GM08714 (cell line): Measurements from ENCODE around the gene HDHD5.

Experiments used
- H3K4me3 ChIP-seq: fragments of 200-500 bp; sonication (Bioruptor generic); 2 replicates; pipeline ENCODE4 v1.5.1; 2014; ENCODE audit warnings: mild to moderate bottlenecking, low read length, inconsistent platforms
- ZNF274 ChIP-seq: IDR thresholded peaks from 2 replicates; pipeline ENCODE4 v1.6.1; 2012; ENCODE audit warnings: mild to moderate bottlenecking, low read depth, low read length

Gene HDHD5

GRCh38 chr22:17140826-17141766, 18.0 kb downstream of the HDHD5 start:
- H3K4me3 ChIP-seq, result no peak overlapping the region
- no peak for TF ChIP-seq ZNF274

GRCh38 chr22:17140022-17140421, 19.1 kb downstream of the HDHD5 start:
- no peak overlapping the region for H3K4me3 ChIP-seq
- TF ChIP-seq ZNF274, result no peak

DNA sequence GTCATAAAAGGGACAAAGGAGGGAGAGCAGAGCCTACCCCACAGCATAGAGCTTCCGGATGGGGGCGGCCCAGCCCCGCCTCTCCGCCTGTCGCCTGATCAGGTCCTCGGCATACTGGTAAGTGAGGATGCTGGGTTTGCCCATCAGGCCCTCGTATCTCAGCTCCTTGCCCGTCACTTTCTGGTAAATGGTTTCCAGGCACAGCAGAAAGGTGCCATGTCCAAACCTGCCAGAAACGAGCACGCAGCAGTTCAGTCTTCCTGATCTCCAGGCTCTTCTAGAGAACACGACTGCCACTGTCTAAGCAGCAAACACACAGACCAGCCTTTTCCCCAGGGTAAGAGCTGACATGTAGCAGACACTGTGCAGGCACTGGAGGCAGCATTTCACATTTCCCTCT, 20.6 kb downstream of the HDHD5 start:
- H3K4me3 ChIP-seq, result no peak overlapping the region
- TF ChIP-seq ZNF274, result no peak

DNA sequence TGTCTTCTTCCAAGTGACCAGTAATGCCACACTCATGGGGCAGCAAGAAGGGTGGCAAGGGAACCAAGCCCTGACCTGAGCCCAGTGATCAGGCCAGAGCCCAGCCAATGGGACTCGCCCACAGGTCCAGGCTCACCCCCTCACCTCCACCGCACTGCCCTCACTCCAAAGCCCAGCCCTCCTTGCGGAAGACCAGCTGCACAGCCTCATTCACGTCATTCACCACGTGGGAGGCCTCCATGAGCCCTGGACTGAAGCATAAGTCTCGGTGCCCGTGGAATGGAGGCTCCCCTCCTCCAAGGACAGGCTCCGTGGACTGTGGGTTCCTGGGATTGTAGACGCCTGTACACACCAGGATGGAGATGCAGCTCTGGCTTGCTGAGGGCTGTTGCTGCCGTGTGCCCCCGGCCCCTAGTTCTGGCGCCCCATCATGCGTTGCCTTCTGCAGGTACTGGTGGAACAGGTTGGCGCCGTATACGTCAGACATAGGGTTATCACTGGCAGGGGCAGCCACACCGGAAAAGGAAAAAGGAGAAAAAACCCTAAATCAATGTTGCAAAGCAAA, 21.1 kb downstream of the HDHD5 start:
- no peak overlapping the region for H3K4me3 ChIP-seq
- no peak for TF ChIP-seq ZNF274

DNA sequence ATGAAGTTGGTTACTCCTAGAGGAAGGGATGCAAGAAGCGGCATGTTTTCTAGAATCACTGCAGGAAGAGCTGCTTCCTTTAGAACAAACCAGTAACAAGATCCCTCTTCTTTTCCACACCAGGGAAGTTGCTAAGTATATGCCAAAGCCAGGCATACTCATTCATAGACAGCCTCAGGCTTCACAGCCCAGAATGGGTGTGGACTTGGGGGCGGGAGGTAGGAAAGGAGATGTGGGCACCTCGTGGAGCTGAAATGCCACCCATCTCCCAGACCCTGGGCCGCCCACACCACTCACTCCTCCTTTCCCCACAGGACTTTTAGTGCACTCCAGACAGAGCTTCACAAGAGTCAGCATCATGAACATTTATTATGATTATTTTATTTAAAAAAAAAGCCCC, 21.9 kb downstream of the HDHD5 start:
- no peak for TF ChIP-seq ZNF274

DNA sequence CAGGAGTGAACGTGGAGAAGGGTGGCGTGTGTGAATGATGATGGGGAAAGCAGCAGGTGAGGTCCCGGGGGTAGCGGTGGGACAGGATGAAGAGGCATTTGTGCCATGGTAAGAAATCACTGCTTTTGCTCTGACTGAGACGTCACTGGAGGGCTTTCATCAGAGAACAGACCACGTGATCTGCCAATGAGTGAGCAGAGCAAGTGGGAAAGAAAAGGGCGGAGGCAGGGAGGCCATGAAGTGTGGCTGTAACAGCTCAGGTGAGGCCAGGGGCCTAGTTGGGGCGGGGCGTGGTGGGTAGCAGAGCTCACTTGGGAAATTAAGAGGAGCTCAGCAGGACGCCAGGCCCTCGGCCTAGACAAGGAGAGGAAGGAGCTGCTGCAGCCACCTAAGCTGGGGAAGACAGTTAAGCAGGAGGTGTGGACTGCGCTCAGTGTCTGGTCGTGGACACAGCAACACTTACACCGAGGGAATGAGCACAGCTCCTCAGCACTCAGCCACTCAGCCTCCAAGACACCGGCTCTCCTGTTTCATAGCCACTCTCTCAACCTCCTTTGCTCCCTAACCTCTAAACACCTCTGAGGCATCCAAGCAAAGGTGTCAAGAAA, 23.8 kb downstream of the HDHD5 start:
- no peak overlapping the region for H3K4me3 ChIP-seq
- TF ChIP-seq ZNF274, result no peak

More for the DNA sequence above, 21.9 kb downstream of the HDHD5 start:
- H3K4me3 ChIP-seq, result no peak overlapping the region

DNA sequence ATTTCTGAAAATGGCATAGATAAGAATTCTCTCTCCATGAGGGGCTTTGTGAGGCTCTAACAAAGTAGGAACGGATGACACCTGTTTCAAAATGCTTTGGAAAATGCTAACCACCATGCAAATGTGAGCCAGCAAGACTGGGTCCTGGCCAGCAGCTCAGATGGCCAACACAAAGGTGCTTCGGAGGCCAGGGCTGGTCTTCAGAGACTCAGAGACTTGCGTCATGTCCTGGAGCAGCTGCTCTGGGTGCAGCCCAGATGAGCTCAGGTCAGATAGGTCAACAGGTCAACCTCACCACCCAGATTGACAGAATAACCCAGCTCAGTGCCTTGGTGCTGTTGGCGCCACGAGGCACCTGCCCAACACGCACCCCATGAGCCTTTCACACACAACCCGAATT, 25.9 kb downstream of the HDHD5 start:
- no peak for TF ChIP-seq ZNF274
- H3K4me3 ChIP-seq, result no peak overlapping the region

DNA sequence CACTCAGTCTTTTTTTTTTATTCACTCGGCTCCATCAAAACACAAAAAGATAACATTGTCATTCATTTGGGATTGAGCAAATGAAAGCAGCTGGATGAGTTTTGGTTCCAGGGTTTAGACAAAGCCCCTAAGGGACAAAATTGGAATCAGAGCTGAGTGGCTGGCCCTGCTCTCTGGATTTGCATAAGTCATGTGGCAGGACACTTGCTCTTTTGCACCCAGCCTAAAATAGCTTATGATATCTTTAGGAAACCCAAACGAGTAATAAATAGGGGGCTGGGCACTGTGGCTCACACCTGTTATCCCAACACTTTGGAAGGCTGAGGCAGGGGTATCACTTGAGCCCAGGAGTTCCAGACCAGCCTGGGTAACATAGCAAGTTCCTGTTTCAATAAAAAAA, 27.0 kb downstream of the HDHD5 start:
- H3K4me3 ChIP-seq, result no peak overlapping the region
- no peak for TF ChIP-seq ZNF274

DNA sequence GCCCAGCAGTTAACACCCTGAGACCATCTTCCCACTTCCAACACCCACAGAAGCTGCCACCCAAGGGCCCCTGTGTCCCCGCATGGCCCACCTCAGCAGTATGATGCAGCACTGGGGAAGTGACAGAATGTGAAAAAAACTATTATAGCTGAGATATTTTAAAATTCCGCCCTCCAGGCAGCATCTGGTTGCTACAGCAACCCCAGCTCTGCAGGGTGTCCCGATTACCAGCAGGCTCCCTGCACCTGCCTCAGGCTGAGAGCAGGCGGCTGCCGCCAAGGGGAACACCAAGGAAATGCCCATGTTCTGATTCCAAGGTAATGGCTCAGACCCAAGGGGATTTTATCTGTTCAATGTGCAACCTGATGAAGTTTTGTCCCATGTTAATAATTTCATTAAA, 27.4 kb downstream of the HDHD5 start:
- no peak overlapping the region for H3K4me3 ChIP-seq
- no peak for TF ChIP-seq ZNF274

DNA sequence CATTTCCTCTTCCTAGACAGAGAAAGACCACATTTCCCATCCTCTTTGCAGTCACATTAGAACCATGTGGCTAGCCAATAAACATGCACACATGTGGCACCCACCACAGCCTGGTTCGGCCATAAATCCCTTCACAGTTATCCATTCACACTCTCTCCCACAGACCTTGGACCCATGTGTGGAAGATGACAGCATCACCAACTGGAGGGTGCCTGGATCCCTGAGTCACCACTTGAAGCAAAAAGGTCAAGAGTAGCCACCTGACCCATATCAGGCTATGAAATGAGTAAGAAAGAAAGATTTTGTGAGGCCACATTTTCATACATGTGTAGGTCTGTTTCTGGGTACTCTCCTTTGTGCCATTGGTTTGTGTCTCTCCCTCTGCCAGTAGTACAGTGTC, 28.9 kb downstream of the HDHD5 start:
- TF ChIP-seq ZNF274, result no peak
- no peak overlapping the region for H3K4me3 ChIP-seq

GRCh38 chr22:17121233-17122195, 37.6 kb downstream of the HDHD5 start, which contains the start of gene TMEM121B:
Gene TMEM121B (minus strand): TSS chr22:17121360. CDS start chr22:17121127, 233 bp downstream.
- H3K4me3 ChIP-seq, result peak within 1 kb of the TSS; percentile 27; the same call in 1 of the 2 replicates

DNA sequence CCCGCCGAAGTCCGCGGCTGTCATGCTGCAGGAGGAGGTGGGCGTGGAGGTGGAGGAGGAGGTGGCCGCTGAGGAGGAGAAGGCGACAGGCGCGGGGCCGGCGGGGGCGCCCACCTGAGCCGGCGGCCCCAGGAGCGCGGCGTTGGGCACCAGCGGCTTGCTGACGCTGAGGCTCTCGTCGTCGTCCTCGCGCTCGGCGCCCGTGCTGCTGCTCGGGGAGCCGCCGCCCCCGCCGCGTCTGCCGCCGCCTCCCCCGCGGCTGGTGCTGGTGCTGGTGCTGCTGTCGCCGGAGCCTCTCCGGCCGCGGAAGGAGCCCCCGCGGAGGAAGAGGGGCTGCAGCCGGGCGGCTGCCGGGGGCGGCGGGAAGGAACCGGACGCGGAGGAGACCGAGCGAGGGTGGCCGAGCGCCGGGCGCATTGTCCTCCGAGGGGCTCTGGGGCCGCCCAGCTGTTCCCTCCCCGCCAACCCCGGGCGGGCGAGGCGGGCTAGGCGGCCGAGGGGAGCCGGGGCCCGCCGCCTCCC, 38.3 kb downstream of the HDHD5 start:
- TF ChIP-seq ZNF274, result no peak
- peak overlapping the region; percentile 27; the same call in 1 of the 2 replicates for H3K4me3 ChIP-seq

More at GRCh38 chr22:17121233-17122195, 37.6 kb downstream of the HDHD5 start, which contains the start of gene TMEM121B:
- no peak for TF ChIP-seq ZNF274

DNA sequence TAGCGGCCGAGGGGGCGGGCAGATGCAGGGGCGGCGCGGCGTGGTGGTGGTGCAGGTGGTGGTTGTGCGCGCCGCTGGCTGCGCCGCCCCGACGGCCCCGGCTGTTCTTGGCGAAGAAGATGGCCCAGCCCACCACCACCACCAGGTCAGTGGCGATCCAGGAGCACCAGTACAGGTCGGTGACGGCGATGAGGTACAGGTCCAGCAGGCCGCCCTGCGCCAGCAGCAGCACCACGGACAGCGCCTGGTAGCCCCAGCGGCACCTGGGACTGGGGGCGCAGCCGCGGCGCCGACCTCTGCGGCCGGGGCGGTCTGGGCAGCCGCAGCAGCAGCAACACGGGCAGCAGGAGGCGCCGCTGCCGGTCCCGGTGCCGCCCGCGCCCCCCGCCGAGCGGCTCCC, 38.8 kb downstream of the HDHD5 start:
- no peak for TF ChIP-seq ZNF274

More for the DNA sequence above, 38.8 kb downstream of the HDHD5 start:
- H3K4me3 ChIP-seq, result no peak overlapping the region
